Activated naive CD4-positive, alpha-beta T cell (primary cell): ENCODE data around the gene ZFP36L1.
A peak's percentile ranks its signal among the peaks of the same experiment; 100 is the strongest.

Experiments
- DNase-seq, 4 experiments: peaks; one replicate each; lab custom pipeline; 2025; lab: John Stamatoyannopoulos, UW

ZFP36L1 gene

GRCh38 chr14:68816183-68816942, 23.5 kb upstream of the ZFP36L1 start:
- DNase-seq: peak; percentile 73 to 87 (median 86)

GRCh38 chr14:68815298-68816182, 22.7 kb upstream of the ZFP36L1 start:
- DNase-seq: peak in 1 of 4 experiments; percentile 32

- peak in 2 of 4 experiments; percentile 24 to 35 for DNase-seq
Measured at GRCh38 chr14:68814539-68815297, 21.9 kb upstream of the ZFP36L1 start.

- no peak for DNase-seq
Measured at GRCh38 chr14:68814238-68814538, 21.3 kb upstream of the ZFP36L1 start.

- no peak for DNase-seq
Measured at GRCh38 chr14:68813318-68813838, 20.5 kb upstream of the ZFP36L1 start.

GRCh38 chr14:68811171-68811570, 18.3 kb upstream of the ZFP36L1 start:
- no peak for DNase-seq

GRCh38 chr14:68810173-68811153, 17.6 kb upstream of the ZFP36L1 start:
- DNase-seq: no peak

GRCh38 chr14:68809524-68809923, 16.7 kb upstream of the ZFP36L1 start:
- no peak for DNase-seq

GRCh38 chr14:68808696-68809480, 16.0 kb upstream of the ZFP36L1 start:
- no peak for DNase-seq

- no peak for DNase-seq
Measured at GRCh38 chr14:68807987-68808386, 15.1 kb upstream of the ZFP36L1 start.

GRCh38 chr14:68807148-68807600, 14.3 kb upstream of the ZFP36L1 start:
- no peak for DNase-seq

GRCh38 chr14:68806526-68807147, 13.8 kb upstream of the ZFP36L1 start:
- DNase-seq: no peak

- no peak for DNase-seq
Measured at GRCh38 chr14:68805414-68805813, 12.5 kb upstream of the ZFP36L1 start.

- DNase-seq: no peak
Measured at GRCh38 chr14:68801631-68802030, 8.8 kb upstream of the ZFP36L1 start.

- DNase-seq: no peak
Measured at GRCh38 chr14:68800953-68801352, 8.1 kb upstream of the ZFP36L1 start.

- DNase-seq: no peak
Measured at GRCh38 chr14:68800390-68800789, 7.5 kb upstream of the ZFP36L1 start.

- no peak for DNase-seq
Measured at GRCh38 chr14:68798621-68799020, 5.8 kb upstream of the ZFP36L1 start.

- DNase-seq: no peak
Measured at GRCh38 chr14:68797121-68797670, 4.3 kb upstream of the ZFP36L1 start.

GRCh38 chr14:68796418-68797101, 3.7 kb upstream of the ZFP36L1 start:
- DNase-seq: no peak
